ENCODE results near the gene BCL6. TPM values are rescaled to one million over a fixed set of nuclear protein-coding genes. Genes with fewer than 3 reads are reported as not detected.

Gene BCL6
- total and polyA plus RNA-seq, 9 of the 15 experiments (the other 6 are each of a cell fraction or from before 2014, with no cell fraction given), result 0.08 to 3.5 (median 1.6) TPM

DNA sequence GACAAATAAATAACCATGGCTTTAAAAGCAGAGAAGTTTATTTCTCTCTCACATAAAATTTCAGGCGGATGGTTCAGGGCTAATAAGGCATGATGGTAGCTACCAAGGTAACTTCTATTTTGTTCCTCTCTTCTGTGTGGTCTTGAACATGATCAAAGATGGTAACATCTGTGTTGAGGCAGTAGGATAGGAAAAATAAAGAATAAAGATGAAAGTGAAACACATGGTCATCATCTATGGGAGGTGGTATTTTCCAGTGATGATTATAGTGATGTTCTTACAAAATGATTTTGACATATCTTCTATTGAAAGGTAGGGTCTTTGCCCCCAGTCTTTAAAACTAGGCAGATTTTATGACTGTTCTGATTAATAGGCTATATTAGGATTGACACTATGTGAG lies 60.8 kb downstream of the BCL6 start:
- Histone ChIP-seq H3K79me2 (ENCODE audit: control insufficient read depth, insufficient read depth, low read length) (no peaks in the 10 kb centered on the region), H2AFZ (ENCODE audit: low read depth, low read length) (no peak overlapping the region), H3K9me3 (replicated peaks; ENCODE audit: control insufficient read depth, insufficient read depth, low read depth, low read length) (0 out of 2 replicates have a peak, but pooled peaks cover 2% of the 10 kb centered on the region), H3K4me3 (no peak overlapping the region), H3K9me1 (ENCODE audit: control insufficient read depth, insufficient read depth, low read length) (no peaks in the 10 kb centered on the region), H3K27ac (ENCODE audit: extremely low read depth, low read depth, low read length) (no peak overlapping the region), H4K20me1 (replicated peaks; ENCODE audit: control insufficient read depth, insufficient read depth, low read length) (no peaks in the 10 kb centered on the region), H3K9ac (ENCODE audit: insufficient read depth in 1 of 2, low read depth in 2 of 2, low read length in 2 of 2) (no peak overlapping the region), H3K4me2 (ENCODE audit: insufficient read depth, low read length) (no peak overlapping the region), H3K27me3 (ENCODE audit: control insufficient read depth in 2 of 2, insufficient read depth in 2 of 2, low read length in 2 of 2) (no peaks in the 10 kb centered on the region), H3K4me1 (replicated peaks in 1 of 2; ENCODE audit: control insufficient read depth in 2 of 2, insufficient read depth in 2 of 2, low read length in 2 of 2) (peaks cover 0 to 1% of the 10 kb centered on the region in 2 experiments; a peak in 1 of 5 replicates), H3K36me3 (ENCODE audit: control insufficient read depth, insufficient read depth, low read length) (no peaks in the 10 kb centered on the region)
- DNase-seq (ENCODE audit: extremely low read depth in 1 of 4, low spot score in 3 of 4) (no peak), ATAC-seq (no peak), FAIRE-seq (no peak)
- in situ Hi-C loops (cut with MboI) (no loop called here), intact Hi-C loops (cut with micrococcal nuclease) (no loop called here)
- no TSS peak for BruUV-seq (replicated peaks)
- CTCF ChIA-PET (ENCODE audit: low intra/inter-chr PET ratio), result no interaction called here
- TF ChIP-seq NR2F6 (CRISPR knock-in tag; IDR thresholded peaks at IDR 0.05) (no peak), EP400 (IDR thresholded peaks at IDR 0.05) (no peak), MECOM (CRISPR knock-in tag; IDR thresholded peaks at IDR 0.05) (no peak), MYBL2 (IDR thresholded peaks at IDR 0.05; ENCODE audit: low read depth) (no peak), MYBL2 (CRISPR knock-in tag; IDR thresholded peaks at IDR 0.05; ENCODE audit: borderline replicate concordance) (no peak), ZNF12 (CRISPR knock-in tag; IDR thresholded peaks at IDR 0.05) (no peak), BRD4 (IDR thresholded peaks at IDR 0.05) (no peak), SMAD4 (CRISPR knock-in tag; conservative IDR thresholded peaks at IDR 0.05) (no peak), MTA2 (IDR thresholded peaks at IDR 0.05; ENCODE audit: low read depth) (no peak), MEIS2 (IDR thresholded peaks at IDR 0.05; ENCODE audit: partially characterized antibody) (no peak), SUPT5H (IDR thresholded peaks at IDR 0.05) (no peak), MYC (IDR thresholded peaks at IDR 0.05; ENCODE audit: low read depth, low read length) (no peak), MYC (CRISPR knock-in tag; IDR thresholded peaks at IDR 0.05; ENCODE audit: borderline replicate concordance, low read depth) (no peak), NFXL1 (CRISPR knock-in tag; IDR thresholded peaks at IDR 0.05) (no peak)
- TF ChIP-seq, protein P1, sequence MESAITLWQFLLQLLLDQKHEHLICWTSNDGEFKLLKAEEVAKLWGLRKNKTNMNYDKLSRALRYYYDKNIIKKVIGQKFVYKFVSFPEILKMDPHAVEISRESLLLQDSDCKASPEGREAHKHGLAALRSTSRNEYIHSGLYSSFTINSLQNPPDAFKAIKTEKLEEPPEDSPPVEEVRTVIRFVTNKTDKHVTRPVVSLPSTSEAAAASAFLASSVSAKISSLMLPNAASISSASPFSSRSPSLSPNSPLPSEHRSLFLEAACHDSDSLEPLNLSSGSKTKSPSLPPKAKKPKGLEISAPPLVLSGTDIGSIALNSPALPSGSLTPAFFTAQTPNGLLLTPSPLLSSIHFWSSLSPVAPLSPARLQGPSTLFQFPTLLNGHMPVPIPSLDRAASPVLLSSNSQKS (CRISPR knock-in tag; IDR thresholded peaks at IDR 0.05), result no peak
- TF ChIP-seq, protein P2, sequence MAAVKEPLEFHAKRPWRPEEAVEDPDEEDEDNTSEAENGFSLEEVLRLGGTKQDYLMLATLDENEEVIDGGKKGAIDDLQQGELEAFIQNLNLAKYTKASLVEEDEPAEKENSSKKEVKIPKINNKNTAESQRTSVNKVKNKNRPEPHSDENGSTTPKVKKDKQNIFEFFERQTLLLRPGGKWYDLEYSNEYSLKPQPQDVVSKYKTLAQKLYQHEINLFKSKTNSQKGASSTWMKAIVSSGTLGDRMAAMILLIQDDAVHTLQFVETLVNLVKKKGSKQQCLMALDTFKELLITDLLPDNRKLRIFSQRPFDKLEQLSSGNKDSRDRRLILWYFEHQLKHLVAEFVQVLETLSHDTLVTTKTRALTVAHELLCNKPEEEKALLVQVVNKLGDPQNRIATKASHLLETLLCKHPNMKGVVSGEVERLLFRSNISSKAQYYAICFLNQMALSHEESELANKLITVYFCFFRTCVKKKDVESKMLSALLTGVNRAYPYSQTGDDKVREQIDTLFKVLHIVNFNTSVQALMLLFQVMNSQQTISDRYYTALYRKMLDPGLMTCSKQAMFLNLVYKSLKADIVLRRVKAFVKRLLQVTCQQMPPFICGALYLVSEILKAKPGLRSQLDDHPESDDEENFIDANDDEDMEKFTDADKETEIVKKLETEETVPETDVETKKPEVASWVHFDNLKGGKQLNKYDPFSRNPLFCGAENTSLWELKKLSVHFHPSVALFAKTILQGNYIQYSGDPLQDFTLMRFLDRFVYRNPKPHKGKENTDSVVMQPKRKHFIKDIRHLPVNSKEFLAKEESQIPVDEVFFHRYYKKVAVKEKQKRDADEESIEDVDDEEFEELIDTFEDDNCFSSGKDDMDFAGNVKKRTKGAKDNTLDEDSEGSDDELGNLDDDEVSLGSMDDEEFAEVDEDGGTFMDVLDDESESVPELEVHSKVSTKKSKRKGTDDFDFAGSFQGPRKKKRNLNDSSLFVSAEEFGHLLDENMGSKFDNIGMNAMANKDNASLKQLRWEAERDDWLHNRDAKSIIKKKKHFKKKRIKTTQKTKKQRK (IDR thresholded peaks at IDR 0.05; ENCODE audit: borderline replicate concordance, low read depth, low read length), result no peak
- POLR2A ChIA-PET, result interaction anchor here (1.9 kb wide), 1 partner anchor 8 kb away, joined by 6 read pairs; no protein-coding TSS in a partner anchor
- 0% methylated on average over 1 of the region's 1 CpG for WGBS (ENCODE audit: insufficient coverage, low coverage, missing lambda C conversion rate)
